ENCODE data around the gene ADGRL3.

DNA sequence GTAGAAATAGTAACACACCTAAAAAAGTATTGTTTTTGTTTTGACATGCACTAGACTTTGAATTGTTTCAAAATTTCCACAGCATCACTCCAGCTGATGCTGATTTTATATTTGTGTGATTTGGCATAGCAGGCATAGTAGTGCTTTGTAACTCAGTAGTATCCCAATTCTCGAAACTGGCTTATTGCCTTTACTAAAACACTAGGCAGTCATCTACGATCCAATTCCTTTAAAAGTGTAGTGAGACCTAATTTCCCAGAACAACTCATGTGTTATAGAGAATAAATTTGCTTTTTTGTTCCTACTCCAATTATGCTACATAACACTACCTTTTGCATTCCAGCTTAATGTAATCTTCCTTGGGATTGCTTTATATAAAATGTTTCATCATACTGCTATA is 797.7 kb downstream of the ADGRL3 start:
- TF ChIP-seq, protein P1, sequence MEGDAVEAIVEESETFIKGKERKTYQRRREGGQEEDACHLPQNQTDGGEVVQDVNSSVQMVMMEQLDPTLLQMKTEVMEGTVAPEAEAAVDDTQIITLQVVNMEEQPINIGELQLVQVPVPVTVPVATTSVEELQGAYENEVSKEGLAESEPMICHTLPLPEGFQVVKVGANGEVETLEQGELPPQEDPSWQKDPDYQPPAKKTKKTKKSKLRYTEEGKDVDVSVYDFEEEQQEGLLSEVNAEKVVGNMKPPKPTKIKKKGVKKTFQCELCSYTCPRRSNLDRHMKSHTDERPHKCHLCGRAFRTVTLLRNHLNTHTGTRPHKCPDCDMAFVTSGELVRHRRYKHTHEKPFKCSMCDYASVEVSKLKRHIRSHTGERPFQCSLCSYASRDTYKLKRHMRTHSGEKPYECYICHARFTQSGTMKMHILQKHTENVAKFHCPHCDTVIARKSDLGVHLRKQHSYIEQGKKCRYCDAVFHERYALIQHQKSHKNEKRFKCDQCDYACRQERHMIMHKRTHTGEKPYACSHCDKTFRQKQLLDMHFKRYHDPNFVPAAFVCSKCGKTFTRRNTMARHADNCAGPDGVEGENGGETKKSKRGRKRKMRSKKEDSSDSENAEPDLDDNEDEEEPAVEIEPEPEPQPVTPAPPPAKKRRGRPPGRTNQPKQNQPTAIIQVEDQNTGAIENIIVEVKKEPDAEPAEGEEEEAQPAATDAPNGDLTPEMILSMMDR (IDR thresholded peaks at IDR 0.05) = no peak
- no peak for TF ChIP-seq POLR2A (IDR thresholded peaks at IDR 0.05)

Data from adrenal gland (tissue), 5 donors.